ENCODE measurements around the gene INSRR. TPM values are rescaled to one million over a fixed set of nuclear protein-coding genes. Genes with fewer than 3 reads are reported as not detected.

The INSRR gene
- total RNA-seq, 1 donor from 2014 or later = not detected

DNA sequence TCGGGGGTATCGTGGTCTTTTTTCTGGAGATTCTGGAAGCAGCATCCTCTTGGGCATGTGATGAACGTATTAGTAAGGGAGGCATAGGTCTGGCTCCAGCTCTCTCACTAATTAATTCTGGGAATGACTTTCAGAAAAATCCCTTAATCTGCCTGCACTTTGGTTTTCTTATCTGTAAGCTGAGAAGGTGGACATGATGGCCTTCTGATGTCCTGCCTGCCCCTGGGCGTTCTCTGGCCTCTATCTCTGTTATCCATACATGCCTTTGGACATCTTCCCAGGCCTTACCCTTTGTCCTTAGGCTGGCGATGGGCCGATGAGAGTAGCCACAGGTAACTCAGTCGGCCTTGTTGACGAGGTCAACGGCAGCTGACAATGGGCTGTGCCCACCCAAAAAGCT lies 10.5 kb upstream of the INSRR start:
- Histone ChIP-seq H3K9me3 (no peaks in the 10 kb centered on the region), H3K4me1 (no peaks in the 10 kb centered on the region), H3K4me3 (no peak overlapping the region), H3K27me3 (ENCODE audit: low read depth) (peaks cover 25% of the 10 kb centered on the region), H3K36me3 (no peaks in the 10 kb centered on the region), H3K27ac (no peak overlapping the region)
- DNase-seq = no peak
- TF ChIP-seq, protein P1, sequence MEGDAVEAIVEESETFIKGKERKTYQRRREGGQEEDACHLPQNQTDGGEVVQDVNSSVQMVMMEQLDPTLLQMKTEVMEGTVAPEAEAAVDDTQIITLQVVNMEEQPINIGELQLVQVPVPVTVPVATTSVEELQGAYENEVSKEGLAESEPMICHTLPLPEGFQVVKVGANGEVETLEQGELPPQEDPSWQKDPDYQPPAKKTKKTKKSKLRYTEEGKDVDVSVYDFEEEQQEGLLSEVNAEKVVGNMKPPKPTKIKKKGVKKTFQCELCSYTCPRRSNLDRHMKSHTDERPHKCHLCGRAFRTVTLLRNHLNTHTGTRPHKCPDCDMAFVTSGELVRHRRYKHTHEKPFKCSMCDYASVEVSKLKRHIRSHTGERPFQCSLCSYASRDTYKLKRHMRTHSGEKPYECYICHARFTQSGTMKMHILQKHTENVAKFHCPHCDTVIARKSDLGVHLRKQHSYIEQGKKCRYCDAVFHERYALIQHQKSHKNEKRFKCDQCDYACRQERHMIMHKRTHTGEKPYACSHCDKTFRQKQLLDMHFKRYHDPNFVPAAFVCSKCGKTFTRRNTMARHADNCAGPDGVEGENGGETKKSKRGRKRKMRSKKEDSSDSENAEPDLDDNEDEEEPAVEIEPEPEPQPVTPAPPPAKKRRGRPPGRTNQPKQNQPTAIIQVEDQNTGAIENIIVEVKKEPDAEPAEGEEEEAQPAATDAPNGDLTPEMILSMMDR (IDR thresholded peaks at IDR 0.05) = no peak
- intact Hi-C loops (cut with DNase I) = no loop called here
- no peak for ATAC-seq

DNA sequence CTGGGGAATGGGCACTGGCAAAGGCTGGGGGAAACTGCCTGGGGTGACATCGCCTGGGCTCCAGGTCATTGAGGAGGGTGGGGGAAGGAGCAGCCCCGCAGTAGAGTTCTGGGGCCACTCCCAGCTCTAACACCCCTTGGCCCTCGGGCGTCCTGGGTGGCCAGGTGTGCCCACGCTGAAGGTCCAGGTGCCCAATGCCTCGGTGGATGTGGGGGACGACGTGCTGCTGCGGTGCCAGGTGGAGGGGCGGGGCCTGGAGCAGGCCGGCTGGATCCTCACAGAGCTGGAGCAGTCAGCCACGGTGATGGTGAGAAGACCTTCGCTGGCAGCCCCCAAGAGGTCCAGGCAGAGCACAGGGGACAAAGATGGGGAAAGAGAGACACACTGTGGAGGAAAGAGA lies 9.4 kb upstream of the INSRR start:
- Histone ChIP-seq H3K36me3 (no peaks in the 10 kb centered on the region), H3K27me3 (ENCODE audit: low read depth) (peaks cover 34% of the 10 kb centered on the region), H3K4me1 (no peaks in the 10 kb centered on the region), H3K27ac (no peak overlapping the region), H3K9me3 (no peaks in the 10 kb centered on the region), H3K4me3 (no peak overlapping the region)
- TF ChIP-seq, protein P1 (IDR thresholded peaks at IDR 0.05) = no peak
- intact Hi-C loops (cut with DNase I) = no loop called here
- ATAC-seq (no peak), DNase-seq (no peak)

DNA sequence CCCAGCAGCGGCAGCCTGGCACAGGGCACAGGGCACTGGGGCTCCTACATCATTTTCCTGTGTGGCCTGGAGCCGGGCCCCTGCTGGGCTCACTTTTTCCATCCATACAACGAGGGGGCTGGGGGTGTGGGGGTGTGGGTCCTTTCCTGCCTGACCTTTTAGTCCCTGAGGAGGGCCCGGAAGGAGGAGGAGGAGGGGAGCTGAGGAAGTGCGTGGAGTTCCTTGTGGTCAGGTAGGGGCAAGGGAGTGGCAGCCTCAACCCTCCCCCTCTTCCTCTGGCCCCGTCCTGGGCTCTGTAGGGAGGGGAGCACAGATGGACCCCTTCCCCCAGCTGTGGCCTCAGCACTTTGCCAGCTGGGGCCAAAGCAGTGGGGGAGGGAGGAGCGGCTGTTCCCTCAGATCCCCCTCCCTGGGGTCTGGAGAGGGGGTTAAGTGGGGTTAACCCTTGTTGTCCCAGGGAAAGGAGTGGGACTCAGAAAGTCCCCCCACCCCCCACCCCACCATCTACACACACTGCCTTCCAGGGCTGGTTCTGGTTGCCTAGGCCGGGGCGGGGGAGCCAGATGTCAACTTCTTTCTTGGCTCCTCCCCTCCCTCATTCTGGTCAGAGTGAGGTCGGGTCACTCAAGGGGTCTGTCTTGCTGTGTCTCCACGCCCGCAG lies 7.5 kb upstream of the INSRR start:
- H3K27ac ChIP-seq = no peak overlapping the region
- no peak overlapping the region for H3K4me3 ChIP-seq
- no peak for DNase-seq
- no peaks in the 10 kb centered on the region for H3K36me3 ChIP-seq
- intact Hi-C loops (cut with DNase I) = no loop called here
- no peak for ATAC-seq
- H3K4me1 ChIP-seq = no peaks in the 10 kb centered on the region
- H3K27me3 ChIP-seq (ENCODE audit: low read depth) = peaks cover 54% of the 10 kb centered on the region
- TF ChIP-seq, protein P1 (IDR thresholded peaks at IDR 0.05) = no peak
- no peaks in the 10 kb centered on the region for H3K9me3 ChIP-seq

DNA sequence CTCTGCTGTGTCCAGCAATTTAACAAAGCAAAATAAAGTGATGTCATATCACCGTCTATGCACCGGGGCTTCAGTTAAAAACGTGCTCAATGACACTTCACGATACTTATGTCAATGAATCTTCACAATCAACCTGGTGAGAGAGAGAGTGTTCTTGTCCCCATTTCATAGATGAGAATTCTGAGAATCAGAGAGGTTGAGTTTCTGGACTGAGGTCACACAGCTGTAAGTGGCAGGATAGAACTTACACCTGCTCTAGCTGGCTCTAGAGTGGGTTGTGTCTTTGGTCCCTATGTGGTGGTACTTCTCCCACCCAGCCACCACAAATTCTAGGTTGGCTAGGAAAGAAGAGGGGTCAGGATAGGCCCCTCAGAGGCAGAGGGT lies 6.9 kb upstream of the INSRR start:
- H3K4me1 ChIP-seq = peaks cover 5% of the 10 kb centered on the region
- H3K4me3 ChIP-seq = no peak overlapping the region
- ATAC-seq = no peak
- intact Hi-C loops (cut with DNase I) = no loop called here
- no peak for DNase-seq
- no peak overlapping the region for H3K27ac ChIP-seq
- no peaks in the 10 kb centered on the region for H3K9me3 ChIP-seq
- H3K27me3 ChIP-seq (ENCODE audit: low read depth) = peaks cover 59% of the 10 kb centered on the region
- H3K36me3 ChIP-seq = no peaks in the 10 kb centered on the region
- TF ChIP-seq, protein P1 (IDR thresholded peaks at IDR 0.05) = no peak

DNA sequence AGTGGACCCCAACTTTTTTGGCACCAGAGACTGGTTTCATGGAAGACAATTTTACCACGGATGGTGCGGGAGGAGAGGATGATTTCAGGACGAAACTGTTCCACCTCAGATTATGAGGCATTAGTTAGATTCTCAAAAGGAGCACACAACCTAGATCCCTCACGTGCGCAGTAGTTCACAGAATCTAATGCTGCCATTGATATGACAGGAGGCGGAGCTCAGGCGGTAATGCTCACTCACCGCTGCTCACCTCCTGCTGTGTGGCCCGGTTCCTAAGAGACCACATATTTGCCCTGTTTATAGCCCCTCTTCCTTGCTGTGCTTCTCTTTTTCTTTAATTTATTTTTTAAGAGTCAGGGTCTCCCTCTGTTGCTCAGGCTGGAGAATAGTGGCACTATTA lies 6.3 kb upstream of the INSRR start:
- no peak overlapping the region for H3K4me3 ChIP-seq
- H3K27me3 ChIP-seq (ENCODE audit: low read depth) = peaks cover 65% of the 10 kb centered on the region
- intact Hi-C loops (cut with DNase I) = no loop called here
- H3K27ac ChIP-seq = no peak overlapping the region
- ATAC-seq = no peak
- no peaks in the 10 kb centered on the region for H3K9me3 ChIP-seq
- no peaks in the 10 kb centered on the region for H3K36me3 ChIP-seq
- DNase-seq = no peak
- TF ChIP-seq, protein P1 (IDR thresholded peaks at IDR 0.05) = no peak
- peaks cover 11% of the 10 kb centered on the region for H3K4me1 ChIP-seq
